Erythroblast (primary cell): Measurements from ENCODE around the gene TAC4.

Experiments used
- GATA1 ChIP-seq: IDR thresholded peaks from 2 replicates; pipeline ENCODE4 v1.6.1; 2011; ENCODE audit warnings: low read depth, mild to moderate bottlenecking, control low read depth, low read length, moderate library complexity
- POLR2A ChIP-seq: IDR thresholded peaks from 2 replicates; pipeline ENCODE4 v1.6.1; 2011; ENCODE audit warnings: mild to moderate bottlenecking, low read length

- TF ChIP-seq POLR2A (no peak), GATA1 (no peak)
These were observed 19.1 kb upstream of the TAC4 start for GRCh38 chr17:49866882-49867413.
